ENCODE data around the gene CIC.

DNA sequence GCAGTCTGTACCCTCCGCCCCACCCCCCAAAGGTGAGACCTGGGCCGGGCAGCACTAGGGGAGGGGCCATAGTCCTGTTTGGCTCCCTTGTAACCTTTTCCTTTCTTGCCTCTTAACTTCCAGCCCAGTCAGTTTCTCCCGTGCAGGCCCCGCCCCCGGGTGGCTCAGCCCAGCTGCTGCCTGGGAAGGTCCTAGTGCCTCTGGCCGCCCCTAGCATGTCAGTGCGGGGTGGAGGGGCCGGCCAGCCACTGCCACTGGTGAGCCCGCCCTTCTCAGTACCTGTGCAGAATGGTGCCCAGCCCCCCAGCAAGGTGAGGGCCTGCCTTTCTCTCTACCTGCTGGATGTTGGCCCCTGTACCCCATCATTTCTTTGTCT is 22.4 kb downstream of the CIC start:
- TF ChIP-seq, protein P1, sequence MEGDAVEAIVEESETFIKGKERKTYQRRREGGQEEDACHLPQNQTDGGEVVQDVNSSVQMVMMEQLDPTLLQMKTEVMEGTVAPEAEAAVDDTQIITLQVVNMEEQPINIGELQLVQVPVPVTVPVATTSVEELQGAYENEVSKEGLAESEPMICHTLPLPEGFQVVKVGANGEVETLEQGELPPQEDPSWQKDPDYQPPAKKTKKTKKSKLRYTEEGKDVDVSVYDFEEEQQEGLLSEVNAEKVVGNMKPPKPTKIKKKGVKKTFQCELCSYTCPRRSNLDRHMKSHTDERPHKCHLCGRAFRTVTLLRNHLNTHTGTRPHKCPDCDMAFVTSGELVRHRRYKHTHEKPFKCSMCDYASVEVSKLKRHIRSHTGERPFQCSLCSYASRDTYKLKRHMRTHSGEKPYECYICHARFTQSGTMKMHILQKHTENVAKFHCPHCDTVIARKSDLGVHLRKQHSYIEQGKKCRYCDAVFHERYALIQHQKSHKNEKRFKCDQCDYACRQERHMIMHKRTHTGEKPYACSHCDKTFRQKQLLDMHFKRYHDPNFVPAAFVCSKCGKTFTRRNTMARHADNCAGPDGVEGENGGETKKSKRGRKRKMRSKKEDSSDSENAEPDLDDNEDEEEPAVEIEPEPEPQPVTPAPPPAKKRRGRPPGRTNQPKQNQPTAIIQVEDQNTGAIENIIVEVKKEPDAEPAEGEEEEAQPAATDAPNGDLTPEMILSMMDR (IDR thresholded peaks at IDR 0.05): no peak
- no peak for TF ChIP-seq POLR2A (IDR thresholded peaks at IDR 0.05)

Measured in esophagus squamous epithelium (tissue), 4 donors.